ENCODE measurements around the gene ERG28.
"Not testable (repeated sequence)": the region's sequence is repeated elsewhere in the genome, so short reads cannot be mapped to it uniquely, and the experiment has no call there.

The ERG28 gene

DNA sequence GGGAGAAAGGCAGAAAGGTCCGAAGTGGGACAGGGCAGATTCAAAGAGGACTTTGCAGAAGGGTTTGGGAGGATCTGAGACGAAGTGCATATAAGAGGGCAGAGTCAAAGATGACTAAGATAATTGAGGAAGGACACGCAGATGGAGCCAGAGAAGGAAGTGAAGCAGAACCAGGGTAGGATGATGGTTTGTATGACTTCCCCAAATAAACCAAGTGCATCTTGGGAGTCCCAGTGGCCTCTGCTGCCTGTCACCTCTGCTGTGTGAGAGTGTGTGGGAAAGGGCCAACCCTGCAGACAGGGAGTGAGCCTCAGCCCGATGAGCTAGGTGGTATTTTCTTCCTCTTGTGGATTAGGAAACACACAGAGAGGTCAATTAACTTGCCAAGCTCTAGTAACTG, 45.5 kb downstream of the ERG28 start:
- DNase-seq = no peak

DNA sequence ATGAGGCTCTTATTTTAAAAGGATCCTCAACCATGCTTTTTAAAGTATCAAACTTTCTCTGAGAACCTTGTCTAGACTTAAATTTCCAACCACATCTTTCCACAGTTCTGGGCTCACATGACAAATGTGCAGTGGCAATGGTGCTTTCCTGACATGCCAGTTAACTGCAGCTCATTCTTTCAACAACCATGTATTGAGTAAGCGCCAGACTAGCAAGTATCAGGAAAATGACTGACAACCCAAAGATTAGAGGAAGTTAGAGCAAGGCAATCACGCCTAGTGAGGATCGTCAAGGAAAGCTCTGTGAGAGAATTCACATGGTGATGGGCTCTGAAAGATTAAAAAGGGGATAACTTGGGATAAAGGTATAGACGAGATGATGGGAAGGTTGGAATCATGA, 46.5 kb downstream of the ERG28 start:
- no peak for DNase-seq

DNA sequence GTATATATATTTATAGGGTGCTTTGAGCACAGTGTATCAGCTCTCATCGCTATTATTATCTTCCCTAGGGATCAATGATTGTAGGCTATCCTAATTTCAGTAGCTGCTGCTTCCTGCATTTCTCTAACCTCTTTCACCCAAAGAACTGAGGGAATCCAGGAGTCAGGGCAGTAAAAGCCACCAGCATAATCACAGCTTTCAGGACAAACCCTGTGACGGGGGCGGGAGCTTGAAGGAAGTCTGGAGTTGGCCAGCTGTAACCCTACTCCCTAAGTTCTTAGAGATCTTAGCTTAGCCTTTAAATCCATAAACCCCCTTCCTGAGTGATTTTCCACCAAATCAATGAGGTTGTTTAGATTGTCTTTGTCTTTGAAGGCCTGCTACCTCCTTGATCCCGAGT, 48.5 kb downstream of the ERG28 start:
- no peak for DNase-seq

DNA sequence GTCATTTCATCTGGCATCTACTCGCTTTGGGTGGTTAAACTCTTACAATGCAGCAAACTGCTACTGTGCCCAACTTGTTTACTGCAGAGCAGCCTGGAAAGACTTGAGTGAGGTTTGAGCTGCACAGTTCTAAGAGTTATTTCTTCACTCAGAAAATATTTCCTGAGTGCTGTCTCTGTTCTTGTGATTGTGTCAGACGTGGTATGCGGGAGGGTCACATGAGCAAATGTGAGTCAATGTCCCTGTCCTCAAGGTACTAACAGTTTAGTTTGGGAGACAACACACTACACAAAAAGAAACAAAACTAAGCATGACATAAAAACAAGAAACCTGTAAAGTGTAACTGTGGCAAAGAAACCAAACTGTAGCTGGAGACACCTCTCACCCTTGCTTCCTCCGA, 49.8 kb downstream of the ERG28 start:
- no peak for DNase-seq

DNA sequence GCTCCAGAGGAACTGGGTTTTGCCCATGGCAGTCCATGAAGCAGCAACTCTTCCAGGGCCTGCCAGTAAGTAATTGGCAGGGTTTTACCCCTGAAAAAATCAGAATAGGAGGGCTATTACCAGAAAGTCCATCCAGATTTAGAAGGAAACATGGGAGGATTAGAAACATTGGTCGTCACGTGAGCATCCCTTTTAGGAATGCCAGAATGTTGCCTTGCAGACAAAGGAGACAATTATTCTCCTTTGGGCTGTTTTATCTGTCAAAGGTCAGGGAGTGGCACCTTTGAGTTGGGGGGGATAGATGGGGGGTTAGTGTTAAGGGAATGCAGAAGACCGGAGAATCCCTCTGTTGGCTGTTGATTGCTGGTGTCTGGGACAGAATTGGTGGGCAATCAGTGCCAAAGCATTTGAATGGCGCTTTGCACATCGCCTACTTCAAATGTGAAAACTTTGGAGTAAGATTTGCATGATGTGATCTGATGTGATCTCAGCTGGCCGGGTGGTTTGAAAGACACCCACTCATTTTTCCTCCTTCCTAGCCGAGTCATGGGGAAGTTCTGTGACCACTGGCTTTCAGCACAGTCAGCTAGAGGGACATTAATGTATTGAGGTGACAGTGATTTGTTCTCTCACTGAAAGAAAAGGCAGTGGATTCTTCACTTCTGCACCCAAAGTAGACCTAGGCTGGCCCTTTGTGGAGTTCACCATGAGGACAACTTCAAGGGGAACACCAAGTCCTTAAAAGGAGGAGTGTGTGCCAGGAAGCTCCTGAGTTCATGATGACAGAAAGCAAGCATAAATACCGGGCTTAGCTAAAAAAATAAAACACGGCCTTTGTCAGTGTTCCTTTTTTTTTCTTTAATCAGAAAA, 50.8 kb downstream of the ERG28 start:
- no peak for DNase-seq

DNA sequence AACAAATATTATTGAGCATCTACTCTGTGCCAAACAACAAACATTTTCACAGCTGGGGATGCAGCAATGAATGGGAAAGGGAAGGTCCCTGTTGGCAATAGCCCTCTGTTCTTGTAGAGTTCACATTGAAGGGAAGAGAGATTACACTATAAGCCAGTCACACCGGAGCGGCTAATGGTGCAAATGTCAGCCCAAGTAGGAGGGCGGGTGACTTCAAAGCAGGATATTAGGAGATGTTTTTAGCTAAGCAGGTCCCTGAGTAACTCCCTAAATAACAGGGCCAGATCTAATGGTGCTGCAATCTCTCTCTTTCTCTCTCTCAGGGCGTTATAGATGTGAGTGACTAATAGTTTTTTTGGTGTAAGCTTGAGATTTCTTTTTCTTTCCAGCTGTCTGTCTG, 51.6 kb downstream of the ERG28 start:
- DNase-seq = no peak

DNA sequence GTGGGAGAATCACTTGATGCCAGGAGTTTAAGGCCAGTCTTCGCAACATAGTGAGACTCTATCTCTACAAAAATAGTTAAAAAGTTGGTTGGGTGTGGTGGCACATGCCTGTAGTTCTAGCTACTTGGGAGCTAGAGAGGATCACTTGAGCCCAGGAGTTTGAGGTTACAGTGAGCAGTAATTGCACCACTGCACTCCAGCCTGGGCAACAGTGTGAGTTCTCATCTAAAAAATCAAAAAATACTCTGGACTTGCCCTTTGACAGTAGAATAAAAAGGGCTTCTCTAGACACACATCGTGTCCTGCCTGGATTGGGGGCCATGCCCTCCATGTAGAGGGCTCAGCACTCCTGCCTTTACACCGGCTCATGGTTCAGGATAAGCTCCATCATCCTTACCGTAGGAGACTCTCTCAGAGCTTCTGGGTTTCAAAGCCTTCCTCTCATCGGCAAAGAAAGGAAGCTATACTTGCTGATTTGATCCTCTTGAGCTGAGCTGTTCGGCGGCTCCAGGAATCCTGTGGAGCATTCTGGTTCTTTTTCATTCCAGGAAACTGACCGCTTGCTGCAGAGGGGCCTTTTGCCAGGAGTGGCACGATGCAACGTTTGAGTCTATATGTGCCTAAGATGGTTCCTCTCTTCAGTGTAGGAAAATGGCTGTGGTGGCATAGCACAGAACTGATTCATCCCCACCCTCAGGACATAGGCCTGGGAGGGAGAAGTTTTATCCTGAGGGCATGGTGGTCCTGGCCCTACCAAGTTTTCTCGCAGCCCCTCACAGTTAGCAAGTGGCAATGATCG, 52.6 kb downstream of the ERG28 start:
- DNase-seq = no peak

DNA sequence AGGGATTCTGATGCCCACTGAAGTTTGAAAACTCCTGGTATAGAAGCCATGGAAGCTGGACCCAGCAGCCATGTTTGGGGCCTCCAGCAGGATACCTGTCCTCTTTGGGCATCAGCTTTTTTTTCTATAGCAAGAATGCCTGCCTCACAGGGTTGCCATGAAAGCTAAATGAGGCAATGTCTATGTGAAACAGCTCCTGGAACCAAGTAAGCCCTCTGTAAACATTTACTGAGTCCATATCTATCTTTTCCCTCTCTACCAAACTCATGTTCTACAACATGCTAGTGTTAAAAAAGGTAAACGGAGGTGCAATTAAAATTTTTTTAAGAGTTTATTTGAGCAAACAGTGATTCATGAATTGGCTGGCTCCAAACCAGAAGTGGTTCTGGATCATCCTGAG, 53.6 kb downstream of the ERG28 start:
- no peak for DNase-seq

DNA sequence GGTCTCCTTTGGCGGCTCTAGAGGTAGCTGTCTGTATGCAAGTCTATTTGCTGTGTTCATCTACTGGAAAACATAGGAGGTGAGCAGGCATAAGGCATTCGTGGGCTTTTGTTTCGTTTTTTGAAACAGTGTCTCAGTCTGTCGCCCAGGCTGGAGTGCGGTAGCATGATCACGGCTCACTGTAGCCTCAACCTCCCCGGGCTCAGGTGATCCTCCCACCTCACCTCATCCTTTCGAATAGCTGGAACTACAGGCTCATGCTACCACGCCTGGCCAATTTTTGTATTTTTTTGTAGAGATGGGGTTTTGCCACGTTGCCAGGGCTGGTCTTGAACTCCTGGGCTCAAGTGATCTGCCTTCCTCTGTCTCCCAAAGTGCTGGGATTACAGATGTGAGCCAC, 54.8 kb downstream of the ERG28 start:
- DNase-seq = no peak

DNA sequence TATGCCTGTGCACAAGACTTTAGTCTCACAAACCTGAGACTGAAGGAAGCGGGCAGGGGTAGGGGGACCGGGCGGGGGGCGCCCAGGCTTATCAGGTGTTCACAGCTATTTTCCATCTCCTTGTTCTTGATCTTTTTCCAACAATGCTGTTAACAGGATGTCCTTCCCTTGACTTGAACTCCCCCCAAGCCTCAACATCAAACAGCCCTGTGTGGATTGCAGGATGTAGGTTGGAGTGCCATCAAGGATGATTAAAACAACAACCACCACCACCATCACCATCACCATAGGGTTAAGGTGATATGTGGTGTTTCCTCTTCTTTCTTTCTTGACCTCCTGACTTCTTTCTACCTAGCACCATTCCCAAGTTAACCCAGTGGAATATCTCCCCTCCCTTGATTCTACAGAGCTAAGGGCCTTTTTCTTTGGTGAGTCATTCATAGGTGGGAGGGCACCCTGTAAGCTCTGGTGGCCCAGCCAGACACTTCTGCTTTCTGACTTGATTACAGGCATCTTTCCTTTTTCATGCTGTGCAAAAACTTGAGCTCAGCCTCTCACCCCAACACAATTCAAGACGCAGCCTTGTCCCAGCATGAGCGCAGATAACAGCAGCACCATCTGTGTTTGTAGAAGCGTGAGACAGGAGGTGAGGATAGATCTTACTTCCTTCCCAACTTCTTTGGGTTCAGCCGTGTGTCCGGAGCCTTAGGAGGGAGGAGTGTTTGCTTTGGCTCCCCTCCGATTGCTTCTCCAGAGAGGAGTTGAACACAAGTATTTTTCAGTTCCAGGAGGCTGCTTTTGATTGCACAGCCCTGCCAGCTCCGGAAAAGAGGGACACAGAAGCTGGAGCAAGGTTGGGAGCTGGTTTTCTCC, 55.5 kb downstream of the ERG28 start:
- DNase-seq = no peak

DNA sequence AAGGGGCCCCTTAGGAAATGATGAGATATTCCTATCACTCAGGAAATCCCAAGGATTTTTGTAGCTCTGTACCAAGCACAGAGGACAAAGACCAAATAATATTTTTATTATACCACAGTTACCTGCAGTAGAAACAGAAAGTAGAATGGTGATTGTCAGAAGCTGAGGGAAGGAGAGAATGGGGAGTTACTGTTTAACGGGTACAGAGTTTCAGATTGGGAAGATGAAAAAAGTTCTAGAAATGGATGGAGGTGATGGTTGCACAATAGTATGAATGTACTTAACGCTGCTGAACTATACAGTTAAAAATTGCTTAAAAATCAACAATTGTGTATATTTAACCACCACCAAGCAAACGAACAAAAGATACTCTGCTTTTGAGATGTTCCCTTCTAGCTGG, 58.2 kb downstream of the ERG28 start:
- DNase-seq = no peak

DNA sequence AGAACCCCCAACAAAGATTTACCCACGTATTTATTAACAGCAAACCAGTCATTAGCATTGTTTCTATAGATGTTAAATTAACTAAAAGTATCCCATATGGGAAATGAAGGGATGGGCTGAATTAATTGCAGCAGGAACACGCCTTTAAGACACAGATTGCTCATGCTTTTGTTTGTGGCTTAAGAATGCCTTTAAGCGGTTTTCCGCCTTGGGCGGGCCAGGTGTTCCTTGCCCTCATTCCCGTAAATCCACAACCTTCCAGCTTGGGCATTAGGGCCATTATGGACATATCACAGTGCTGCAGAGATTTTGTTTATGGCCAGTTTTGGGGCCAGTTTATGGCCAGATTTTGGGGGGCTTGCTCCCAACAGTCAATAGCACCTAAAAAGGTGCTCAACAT, 59.6 kb downstream of the ERG28 start:
- DNase-seq = not testable (repeated sequence)

DNA sequence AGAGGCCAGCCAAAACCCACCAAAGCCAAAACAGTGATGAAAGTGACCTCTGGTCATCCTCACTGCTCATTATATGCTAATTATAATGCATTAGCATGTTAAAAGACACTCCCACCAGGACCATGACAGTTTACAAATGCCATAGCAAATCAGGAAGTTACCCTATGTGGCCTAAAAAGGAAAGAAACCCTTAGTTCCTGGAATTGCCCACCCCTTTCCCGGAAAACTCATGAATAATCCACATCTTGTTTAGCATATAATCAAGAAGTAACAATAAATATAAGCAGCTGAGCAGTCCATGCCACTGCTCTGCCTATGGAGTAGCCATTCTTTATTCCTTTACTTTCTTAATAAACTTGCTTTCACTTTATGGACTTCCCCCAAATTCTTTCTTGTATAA, 60.6 kb downstream of the ERG28 start:
- DNase-seq = not testable (repeated sequence)
